ENCODE measurements around the gene C6orf136. TPM values are rescaled to one million over a fixed set of nuclear protein-coding genes. Genes with fewer than 3 reads are reported as not detected.

Gene C6orf136
- total RNA-seq, 2 donors from 2014 or later: 30.1 to 39.3 TPM

DNA sequence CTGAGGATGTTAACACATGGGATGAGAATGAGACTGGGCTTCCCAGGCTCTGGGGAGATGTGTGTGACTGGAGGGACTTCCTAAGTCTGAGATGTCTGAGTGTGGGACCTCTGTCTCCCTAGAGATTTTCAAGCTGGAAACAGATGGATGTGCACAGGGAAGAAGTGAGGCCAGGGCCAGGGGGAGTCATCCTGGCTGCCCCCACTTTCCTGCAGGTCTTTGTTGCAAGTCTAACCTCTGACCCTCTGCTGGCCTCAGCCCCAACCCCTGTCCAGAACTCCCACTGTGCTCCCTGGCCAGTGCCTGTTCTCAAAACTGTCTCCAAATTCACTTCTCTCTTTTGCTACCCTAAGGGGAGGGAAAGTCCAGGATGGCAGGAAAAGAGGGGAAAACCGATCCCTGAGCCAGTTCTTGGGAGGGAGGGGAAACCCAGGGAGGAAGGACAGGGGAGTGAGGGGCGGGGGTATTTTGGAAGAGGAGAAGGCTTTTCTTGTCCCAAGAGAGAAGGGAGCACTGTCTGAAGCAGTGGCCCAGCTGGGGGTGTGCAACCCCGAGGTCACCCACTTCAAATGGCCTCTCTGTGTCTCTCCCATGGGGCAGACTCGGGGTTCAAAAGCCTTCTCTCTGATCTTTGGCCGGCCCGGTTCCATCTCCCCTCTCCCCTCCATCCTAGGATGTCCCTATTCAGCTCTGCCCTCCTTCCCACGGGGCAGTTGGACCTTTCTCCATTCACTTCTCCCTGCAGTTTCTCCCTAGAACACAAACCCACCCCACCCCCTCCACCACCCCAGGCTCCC is 36.4 kb downstream of the C6orf136 start:
- DNase-seq: no peak
- intact Hi-C loops (cut with DNase I): no loop called here
- no peak for ATAC-seq

DNA sequence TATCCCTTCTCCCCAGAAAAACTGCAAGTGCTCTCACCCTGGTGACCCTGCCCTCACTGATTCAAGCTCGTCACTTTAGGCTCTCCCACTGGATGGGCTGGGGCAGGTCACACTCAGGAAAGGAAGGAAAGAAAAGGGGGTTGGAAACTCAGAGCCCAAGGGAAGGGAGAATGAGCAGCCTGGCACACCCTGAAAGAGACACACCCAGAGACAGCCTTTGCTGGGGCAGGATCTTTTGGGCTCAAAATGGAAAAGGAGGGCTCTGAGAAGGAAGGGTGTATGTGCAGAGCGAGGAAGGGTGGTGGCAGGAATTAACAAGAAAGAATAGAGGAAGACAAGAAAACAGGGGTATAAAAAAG is 37.0 kb downstream of the C6orf136 start:
- ATAC-seq (no peak), DNase-seq (peak; percentile 21)
- intact Hi-C loops (cut with DNase I): no loop called here

DNA sequence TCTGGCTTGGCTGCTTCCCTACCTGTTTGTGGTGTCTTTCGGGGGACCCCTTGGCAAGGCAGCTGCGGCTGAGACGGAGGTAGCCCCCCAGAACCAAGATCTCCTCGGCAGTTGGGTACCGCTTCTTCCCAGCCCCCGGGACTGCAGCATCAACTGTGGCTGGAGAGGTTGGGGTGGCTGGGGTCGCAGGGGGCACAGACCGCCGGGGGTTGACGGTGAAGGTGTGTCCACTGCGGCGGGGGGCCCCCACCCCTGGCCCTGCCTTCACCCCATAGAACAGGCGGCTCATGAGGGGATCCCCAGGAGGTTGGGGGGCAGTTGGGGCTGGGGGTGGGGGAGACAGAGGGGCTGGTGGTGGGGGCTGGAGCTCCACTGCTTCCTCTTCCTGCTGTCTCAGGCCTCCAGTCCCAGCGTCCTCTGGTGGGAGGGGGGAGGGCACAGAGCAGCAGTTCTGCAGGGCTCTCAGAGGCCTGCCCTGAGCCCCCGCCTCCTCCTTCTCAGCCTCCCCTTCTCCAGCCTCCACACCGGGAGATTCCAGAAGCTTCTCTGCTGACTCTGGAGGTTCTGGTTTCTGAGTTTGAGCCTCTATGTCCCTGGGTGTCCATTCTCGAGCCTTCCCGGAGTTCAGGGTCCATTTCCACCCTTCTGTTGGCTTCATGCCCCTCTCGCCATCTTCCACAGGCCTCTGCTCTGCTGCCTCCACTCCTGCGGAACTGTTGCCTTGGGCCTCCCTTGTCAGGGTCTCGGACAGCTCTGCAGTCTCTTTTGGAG is 37.6 kb downstream of the C6orf136 start:
- no peak for ATAC-seq
- DNase-seq: peak; percentile 67
- intact Hi-C loops (cut with DNase I): no loop called here

DNA sequence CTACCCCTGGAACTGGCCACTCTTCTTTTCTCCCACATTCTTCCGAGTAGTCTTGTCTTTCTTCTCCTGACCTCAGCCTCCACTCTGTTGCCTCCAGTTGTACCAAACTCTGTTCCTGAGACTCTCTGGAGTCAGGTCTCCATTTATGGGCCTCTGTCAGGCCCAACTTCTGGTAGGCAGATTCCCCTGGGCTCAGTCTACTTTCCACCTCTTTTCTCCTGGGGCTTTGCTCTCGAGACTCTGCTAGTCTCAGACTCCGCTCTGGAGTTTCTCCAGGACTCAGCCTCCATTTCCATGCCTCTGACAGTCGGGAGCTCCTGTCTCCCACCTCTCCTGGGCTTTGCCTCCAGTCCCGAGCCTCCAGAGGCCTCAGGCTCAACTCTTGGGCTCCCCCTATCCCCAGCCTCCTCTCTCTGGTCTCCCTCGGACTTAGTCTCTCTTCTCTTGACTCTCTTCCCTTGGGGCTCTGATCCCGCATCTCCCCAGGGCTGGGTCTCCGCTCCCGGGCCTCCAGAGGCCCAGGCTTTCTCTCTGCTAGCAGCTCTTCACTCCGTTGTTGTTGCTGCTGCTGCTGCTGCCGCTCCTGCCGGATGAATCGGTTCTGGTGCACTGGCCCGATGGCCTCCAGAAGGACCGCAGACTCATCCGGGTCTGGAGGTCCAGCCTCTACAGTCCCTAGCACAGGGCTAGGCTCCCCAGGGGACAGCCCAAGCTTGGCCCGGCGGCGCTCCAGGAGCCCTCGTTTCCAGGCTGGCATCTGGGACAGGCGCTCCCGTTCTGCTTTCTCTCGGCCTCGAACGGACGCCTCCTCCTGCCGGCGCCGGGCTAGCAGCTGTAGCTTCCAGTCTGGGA is 38.5 kb downstream of the C6orf136 start:
- ATAC-seq (no peak), DNase-seq (peak; percentile 45)
- intact Hi-C loops (cut with DNase I): no loop called here

DNA sequence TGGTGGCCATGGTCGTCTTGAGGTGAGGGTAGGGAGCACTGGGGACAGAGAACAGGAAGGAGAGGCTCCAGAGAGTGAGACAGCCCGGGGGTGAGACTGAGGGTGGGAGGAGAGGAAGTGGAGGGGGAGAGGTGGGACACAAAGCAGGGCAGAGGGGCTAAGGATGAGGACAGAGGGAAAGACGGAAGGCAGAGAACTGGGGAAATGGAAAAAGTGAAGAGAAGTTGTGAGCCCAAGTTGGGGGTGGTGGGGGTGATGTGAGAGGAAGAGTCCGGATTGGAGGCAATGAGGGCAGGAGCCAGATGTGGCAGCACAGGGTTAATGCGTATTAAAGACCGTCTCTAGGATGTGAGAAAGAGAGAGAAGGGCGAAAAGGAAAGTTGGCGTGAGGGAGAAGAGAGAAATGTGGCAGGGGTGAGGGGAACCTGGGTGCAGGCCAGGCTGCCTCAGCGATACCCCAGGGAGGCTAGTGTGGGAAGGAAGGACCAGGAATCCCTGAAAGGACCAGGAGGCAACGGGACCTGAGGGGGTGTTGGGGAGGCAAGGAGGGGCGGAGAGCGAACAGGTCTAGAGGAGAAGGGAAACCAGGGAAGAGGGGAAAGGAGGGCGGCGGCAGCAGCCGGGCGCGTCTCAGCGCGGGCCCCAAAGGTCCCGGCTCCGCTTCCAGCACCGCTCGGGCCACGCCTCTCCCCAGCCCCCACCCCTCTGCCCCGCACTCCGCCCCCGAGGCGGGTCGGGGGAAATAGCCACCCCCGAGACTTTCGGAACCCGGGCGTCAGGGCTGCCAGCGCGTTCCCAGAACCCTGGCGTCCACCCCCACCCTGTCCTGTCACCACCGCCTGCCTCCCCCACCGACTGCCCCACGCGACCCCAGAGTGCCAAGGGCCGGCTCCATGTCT is 39.3 kb downstream of the C6orf136 start, which contains the start of gene PPP1R18:
Gene PPP1R18 (minus strand): TSS at position 637 of the 899 bp plus-strand sequence. CDS start 627 bp downstream, at position 10.
- peak; percentile 89 for DNase-seq
- peak; percentile 61 to 62 for ATAC-seq
- intact Hi-C loops (cut with DNase I): no loop called here

DNA sequence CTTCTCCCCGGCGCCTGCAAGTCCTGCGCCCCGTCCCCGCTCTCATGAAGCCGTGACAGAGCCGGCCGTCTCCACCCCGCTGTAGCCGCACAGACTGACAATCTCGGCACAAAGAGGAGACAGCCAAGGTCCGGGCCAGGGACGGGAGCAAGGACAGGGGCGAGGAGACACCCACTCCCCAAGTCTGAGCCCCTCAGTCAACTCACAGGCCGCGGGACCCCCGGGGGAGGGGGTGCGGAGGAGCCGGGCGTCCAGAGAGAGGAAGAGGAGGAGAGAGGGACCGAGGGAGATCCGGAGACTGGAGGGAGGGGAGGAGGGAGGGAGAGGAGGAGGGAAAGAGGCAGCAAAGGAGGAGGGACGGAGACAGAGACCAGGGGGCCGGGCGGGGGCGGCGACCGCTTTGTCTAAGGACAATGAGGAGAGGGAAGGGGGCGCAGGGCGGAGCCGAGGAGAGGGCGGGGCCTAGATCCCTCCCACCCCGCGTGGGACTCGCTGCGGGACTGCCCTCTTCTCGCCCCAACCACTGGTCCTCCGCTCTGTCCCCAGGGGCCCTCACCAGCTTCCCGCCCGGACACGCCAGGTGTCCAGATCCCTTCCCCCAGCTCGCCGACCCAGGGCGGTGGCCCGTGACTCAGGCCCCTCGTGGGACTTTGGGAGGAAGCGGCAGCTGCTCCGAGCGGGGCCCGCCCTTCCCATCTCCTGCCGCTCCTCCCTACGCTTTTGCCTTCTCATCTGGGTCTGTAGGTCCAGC is 40.1 kb downstream of the C6orf136 start:
- ATAC-seq (peak; percentile 69 to 79), DNase-seq (peak; percentile 98)
- intact Hi-C loops (cut with DNase I): no loop called here

DNA sequence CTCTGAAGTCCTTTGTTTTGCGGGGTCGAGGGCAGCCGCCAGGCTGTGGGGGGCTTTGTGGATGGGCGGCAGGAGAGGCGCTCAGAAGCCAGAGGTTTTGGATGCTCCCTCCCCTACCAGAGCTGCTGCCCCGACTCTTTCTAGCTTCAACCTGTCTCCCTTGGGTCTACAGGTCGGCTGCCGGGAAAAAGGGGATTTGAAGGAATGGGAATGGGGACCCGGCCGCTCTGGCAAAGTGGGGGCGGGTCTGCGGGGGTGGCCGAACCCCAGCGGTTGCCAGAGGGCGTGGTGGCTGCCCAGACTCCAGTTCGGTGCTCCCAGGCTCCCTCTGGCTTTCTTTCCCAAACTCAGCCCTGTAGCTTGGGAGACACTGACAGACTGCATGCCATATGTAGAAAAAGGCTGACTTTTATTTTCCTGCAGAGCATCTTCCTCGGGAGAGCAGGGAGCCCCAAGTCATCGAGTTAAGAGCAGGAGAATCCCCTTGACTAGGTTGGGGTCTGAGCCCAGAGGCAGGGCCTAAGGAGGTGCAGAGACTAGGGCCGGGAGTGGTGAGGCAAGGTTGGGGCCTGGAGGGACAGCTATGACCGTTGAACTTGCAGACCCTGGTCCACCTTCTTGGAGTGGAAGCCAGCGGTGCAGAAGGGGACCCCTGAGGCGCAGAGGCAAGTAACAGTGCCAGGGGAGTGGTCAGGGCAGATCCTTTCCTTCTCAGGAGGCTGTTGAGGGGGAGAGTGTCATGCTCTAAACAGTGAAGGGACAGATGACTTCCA is 40.9 kb downstream of the C6orf136 start:
- intact Hi-C loops (cut with DNase I): no loop called here
- no peak for ATAC-seq

DNA sequence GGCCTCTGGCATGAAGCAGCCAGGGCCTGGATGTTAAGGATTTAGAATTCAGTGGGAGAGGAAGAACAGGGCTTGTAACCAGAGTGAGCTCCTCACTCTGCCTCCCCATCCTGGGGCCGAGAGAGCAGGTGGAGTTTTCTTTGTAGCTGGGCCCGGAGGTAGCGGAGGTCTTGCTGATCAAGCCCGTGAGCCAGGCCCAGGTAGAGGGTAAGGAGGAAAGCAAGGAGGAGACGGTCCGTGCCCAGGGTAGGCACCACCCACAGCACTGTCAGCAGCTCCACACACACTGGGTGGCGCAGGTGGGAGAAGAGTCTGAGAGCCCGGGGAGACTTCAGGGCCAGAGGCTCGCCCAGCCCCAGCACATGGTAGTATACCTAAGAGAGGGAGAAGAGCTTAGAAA is 41.6 kb downstream of the C6orf136 start:
- DNase-seq: no peak
- intact Hi-C loops (cut with DNase I): no loop called here
- no peak for ATAC-seq

More for the DNA sequence above, 40.9 kb downstream of the C6orf136 start:
- peak; percentile 64 for DNase-seq

DNA sequence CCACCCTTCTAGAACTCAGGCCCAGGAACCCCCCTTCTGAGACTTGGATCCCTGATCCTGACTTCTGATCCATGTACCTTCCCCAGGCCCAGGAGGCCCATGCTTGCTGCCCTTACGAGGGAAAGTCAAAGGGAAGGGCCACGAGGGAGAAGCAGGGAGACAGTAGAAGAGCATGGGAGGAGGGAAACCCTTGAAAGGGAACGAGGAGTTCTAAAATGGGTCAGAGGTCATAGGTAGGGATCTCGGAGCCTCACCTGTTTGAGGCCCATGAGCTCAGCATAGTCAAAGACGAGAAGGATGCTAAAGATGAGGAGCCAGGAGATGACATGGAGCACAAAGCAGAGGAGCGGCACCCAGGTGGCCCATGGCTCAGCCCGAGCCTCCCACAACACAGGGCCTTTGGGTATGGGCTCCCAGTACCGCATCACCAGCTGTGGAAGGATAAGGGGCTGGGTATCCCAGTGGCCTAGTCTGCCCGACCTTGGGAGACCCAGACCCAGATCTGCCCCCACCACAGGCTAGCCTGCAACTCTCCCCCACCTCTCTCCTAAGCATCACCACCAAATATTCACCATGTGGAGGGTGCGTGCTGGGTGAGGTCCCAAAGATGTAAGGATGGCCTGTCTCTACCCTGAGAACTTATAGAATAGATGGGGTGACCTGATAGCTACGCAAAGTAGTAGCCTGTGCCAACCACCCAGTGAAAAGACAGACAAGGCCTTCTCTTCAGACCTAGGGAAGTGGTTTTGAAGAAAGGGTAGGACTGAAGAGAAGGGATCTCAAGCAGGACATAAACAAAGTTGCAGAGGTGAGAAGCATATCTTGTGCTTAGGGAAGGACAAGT is 42.3 kb downstream of the C6orf136 start:
- intact Hi-C loops (cut with DNase I): no loop called here
- DNase-seq: no peak
- ATAC-seq: no peak

DNA sequence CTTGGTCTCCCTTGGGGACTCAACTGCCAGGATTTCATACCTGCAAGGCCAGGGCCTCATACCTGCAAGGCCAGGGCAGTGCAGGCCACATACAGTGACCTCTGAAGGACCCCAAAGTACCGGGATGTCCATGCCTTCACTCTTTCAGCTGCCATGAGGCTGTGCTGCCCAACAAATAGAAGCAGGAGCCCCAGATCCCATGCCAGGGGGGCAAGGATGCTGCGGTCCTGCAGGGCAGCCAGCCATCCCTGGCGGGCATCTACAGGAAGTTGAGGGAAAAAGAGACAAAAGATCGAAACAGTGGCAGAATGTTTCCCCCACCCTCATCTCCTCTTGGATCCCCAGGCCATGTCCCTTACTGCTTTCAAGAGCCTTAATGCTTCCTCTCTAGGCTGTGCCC is 43.1 kb downstream of the C6orf136 start:
- DNase-seq (no peak), ATAC-seq (no peak)
- intact Hi-C loops (cut with DNase I): no loop called here

DNA sequence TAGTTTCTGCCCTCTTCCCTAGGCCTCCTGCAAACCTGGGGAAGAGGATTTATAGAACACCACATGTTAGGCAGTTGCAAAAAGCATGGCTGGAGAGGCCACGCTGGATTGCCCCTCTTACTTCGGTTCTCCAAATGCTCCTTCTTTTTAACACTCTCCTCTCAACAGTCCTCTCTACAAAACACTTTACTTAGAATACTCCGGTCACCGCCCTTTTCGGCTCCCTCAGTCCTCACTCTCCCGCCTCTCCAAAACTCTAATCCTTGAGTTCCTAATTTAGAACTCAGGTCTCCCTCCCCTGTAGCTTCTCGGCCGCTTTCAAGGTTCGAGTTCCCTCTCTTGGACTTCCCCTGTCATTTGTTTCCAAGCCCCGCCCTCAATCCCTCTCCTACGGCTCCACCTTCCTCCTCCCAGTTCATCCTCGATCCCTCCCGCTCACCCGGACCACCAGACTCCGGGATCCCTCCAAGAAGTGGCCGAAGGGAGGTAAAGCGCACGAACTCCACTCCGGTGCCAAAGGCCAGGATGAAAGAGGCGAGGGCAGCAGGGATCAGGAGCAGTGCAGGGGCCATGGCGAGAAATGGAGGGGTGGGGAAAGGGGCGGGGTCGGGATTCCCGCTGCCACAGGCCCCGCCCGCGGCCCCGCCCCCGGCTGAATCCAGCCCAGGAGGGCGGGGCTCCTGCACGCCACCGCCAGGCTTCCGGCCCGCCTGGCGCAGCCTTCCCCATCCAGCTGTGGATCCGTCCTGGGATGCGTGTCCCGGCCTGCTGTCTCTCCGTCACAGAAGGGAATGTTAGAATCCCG is 43.7 kb downstream of the C6orf136 start, which contains the start of gene NRM:
Gene NRM (minus strand): TSS at position 582 of the 805 bp plus-strand sequence. CDS start 10 bp downstream, at position 572.
- DNase-seq (peak; percentile 93), ATAC-seq (peak; percentile 67 to 76)
- intact Hi-C loops (cut with DNase I): no loop called here

DNA sequence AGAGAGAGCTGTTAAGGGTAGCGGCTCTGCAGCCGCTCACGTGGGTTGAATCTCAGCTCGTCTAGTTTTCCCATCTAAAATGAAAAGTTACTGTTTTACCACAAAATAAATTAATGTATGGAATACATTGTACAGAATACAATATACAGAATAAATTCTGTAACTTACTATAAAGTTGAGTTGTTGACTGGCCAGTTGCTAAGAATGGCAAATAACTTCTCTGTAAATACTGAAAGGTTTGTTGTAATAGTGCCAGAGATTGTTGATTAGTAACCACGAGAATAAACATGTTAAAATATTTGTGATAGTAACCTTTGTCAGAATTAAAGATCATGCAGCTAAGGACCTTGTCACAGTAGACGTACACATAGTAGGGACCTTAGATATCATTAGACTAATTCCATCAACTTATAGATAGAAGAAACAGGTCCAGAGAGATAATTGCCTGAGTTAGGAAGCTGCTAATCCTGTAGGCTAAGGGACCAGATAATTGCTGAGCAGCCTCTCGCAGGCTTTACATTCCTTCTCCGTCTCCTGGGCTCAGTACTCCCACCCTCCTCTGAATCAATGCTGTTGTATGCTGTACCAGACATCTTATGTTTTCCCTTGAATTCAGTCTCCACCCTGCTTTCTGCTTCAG is 44.4 kb downstream of the C6orf136 start:
- ATAC-seq: no peak
- intact Hi-C loops (cut with DNase I): no loop called here
- no peak for DNase-seq

DNA sequence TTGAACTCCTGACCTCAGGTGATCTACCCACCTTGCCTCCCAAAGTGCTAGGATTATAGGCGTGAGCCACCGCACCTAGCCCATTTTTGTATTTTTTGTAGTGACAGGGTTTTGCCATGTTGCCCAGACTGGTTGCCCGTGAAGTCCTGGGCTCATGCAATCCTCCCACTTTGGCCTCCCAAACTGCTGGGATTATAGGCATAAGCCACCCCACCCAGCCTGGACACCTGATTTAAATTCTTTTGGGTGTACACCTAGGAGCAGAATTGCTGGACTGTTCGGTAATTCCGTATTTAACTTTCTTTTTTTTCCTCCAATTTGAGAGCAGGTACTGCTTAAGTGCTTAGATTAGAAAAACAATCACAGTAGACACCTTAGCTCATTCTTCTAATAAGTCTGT is 49.5 kb downstream of the C6orf136 start:
- intact Hi-C loops (cut with DNase I): no loop called here

DNA sequence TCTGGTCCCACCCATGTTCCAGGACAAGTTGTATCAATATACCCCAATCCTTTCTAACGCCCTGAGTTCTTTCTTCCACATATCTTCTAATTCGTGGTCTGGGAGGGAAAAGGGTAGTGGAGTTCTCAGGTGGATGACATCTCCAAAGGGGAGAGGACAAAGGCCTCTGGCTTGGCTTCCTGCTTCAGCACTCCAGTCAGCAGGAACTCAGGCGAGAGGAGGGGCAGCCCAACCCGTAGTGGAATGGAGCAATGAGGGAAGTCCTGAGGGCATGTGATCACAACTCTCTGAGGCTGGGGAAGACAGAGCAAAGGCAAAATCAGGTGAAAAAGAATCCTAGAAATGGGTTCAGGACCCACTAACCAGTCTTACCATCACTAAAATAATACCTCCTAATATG is 53.4 kb downstream of the C6orf136 start:
- ATAC-seq (peak; percentile 75 to 82), DNase-seq (no peak)
- intact Hi-C loops (cut with DNase I): no loop called here

More for the DNA sequence above, 49.5 kb downstream of the C6orf136 start:
- ATAC-seq (no peak), DNase-seq (no peak)
